ENCODE measurements around the gene RPS6KA5. TPM values are rescaled to one million over a fixed set of nuclear protein-coding genes. Genes with fewer than 3 reads are reported as not detected.

Gene RPS6KA5
- total RNA-seq, 2 donors from 2014 or later: 8.9 to 10.3 TPM

- H3K4me3 ChIP-seq: no peak overlapping the region
- WGBS: 87% methylated on average over 5 of the region's 5 CpGs
- no peaks in the 10 kb centered on the region for H3K36me3 ChIP-seq
- no peak overlapping the region for H3K27ac ChIP-seq
- no peaks in the 10 kb centered on the region for H3K27me3 ChIP-seq (replicated peaks; ENCODE audit: insufficient read depth)
- no peaks in the 10 kb centered on the region for H3K9me3 ChIP-seq
- TF ChIP-seq POLR2A (IDR thresholded peaks at IDR 0.05) (no peak), POLR2AphosphoS5 (IDR thresholded peaks at IDR 0.05) (no peak), CTCF (IDR thresholded peaks at IDR 0.05) (no peak)
- DNase-seq (ENCODE audit: low spot score): no peak
- peaks cover 5% of the 10 kb centered on the region for H3K4me1 ChIP-seq (replicated peaks)
- intact Hi-C loops (cut with DNase I): loop anchor here (5.0 to 10.0 kb wide), 2 partner anchors 416 to 509 kb away; partner anchors contain the start of gene CALM1
These were observed 247.0 kb downstream of the RPS6KA5 start for GRCh38 chr14:90813442-90813841.

GRCh38 chr14:90812109-90812508, 248.3 kb downstream of the RPS6KA5 start:
- H3K27ac ChIP-seq: no peak overlapping the region
- no peaks in the 10 kb centered on the region for H3K9me3 ChIP-seq
- 93% methylated on average over 3 of the region's 5 CpGs for WGBS
- DNase-seq (ENCODE audit: low spot score): no peak
- H3K36me3 ChIP-seq: no peaks in the 10 kb centered on the region
- peaks cover 5% of the 10 kb centered on the region for H3K4me1 ChIP-seq (replicated peaks)
- no peak overlapping the region for H3K4me3 ChIP-seq
- no peak for TF ChIP-seq POLR2AphosphoS5 (IDR thresholded peaks at IDR 0.05)
- no peak for TF ChIP-seq POLR2A (IDR thresholded peaks at IDR 0.05)
- no peak for TF ChIP-seq CTCF (IDR thresholded peaks at IDR 0.05)
- intact Hi-C loops (cut with DNase I): loop anchor here (5.0 to 10.0 kb wide), 2 partner anchors 415 to 507 kb away; partner anchors contain the start of gene CALM1
- no peaks in the 10 kb centered on the region for H3K27me3 ChIP-seq (replicated peaks; ENCODE audit: insufficient read depth)

DNA sequence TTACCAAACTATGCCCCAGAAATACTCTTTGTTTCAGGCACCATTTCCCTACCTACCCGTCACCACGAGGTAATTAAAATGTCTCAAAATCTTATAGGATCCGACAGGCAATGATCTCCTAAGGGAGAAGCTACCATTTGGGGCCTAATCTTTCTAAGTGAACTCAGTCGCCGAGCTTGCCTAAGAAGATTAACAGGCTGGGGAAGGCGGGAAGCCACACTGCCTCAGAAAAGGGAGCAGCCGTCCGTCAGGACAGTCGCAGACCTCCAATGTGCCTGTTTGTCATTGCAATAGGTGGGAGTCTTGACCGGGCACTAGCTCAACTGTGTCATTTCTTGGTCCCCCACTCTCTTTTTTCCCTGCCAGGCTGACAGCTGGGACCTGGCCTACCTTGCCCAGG, 248.8 kb downstream of the RPS6KA5 start:
- Histone ChIP-seq H3K9me3 (no peaks in the 10 kb centered on the region), H3K4me3 (no peak overlapping the region), H3K27ac (no peak overlapping the region), H3K36me3 (no peaks in the 10 kb centered on the region), H3K4me1 (replicated peaks) (peaks cover 5% of the 10 kb centered on the region), H3K27me3 (replicated peaks; ENCODE audit: insufficient read depth) (no peaks in the 10 kb centered on the region)
- TF ChIP-seq POLR2A (IDR thresholded peaks at IDR 0.05) (no peak), CTCF (IDR thresholded peaks at IDR 0.05) (no peak), POLR2AphosphoS5 (IDR thresholded peaks at IDR 0.05) (no peak)
- intact Hi-C loops (cut with DNase I): loop anchor here (5.0 to 10.0 kb wide), 2 partner anchors 414 to 507 kb away; partner anchors contain the start of gene CALM1
- no peak for DNase-seq (ENCODE audit: low spot score)
- WGBS: 93% methylated on average over 10 of the region's 10 CpGs

DNA sequence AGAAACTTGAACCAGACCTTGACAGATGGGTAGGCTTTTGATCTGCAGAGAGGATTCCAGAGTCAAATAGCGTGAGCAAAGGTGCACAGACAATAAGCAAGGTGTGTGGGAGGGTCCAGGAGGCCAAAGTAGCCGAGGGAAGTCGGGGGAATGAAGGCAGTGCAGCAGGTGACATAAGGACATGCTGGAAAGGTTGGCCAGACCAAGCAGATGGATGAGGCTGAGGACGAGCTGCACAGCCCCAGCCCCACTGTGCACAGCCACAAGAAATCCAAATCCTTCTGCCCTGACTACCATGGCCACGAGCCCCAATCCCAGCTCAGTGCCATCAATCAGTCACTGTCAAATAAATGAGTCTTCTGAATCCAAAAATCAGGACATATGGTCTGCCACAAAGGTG, 249.6 kb downstream of the RPS6KA5 start:
- DNase-seq (ENCODE audit: low spot score): no peak
- intact Hi-C loops (cut with DNase I): loop anchor here (5.0 to 10.0 kb wide), 2 partner anchors 414 to 506 kb away; partner anchors contain the start of gene CALM1
- Histone ChIP-seq H3K9me3 (no peaks in the 10 kb centered on the region), H3K27me3 (replicated peaks; ENCODE audit: insufficient read depth) (no peaks in the 10 kb centered on the region), H3K4me3 (no peak overlapping the region), H3K36me3 (no peaks in the 10 kb centered on the region), H3K4me1 (replicated peaks) (peaks cover 5% of the 10 kb centered on the region), H3K27ac (no peak overlapping the region)
- TF ChIP-seq POLR2AphosphoS5 (IDR thresholded peaks at IDR 0.05): no peak
- TF ChIP-seq CTCF (IDR thresholded peaks at IDR 0.05): no peak
- no peak for TF ChIP-seq POLR2A (IDR thresholded peaks at IDR 0.05)
- WGBS: 61% methylated on average over 5 of the region's 5 CpGs
